HEK293 (cell line): ENCODE results near the gene ANAPC5.
A peak's percentile ranks its signal among the peaks of the same experiment; 100 is the strongest.

Experiments
- GLIS1 ChIP-seq: fragments of 450-650 bp; formaldehyde crosslinking; IDR thresholded peaks from 2 replicates; pipeline ENCODE4 v1.5.1; 2016; ENCODE audit warnings: missing biosample characterization, missing genetic modification characterization
- GLIS2 ChIP-seq: fragments of 450-650 bp; formaldehyde crosslinking; IDR thresholded peaks from 2 replicates; pipeline ENCODE4 v1.5.1; 2016; ENCODE audit warnings: missing biosample characterization, missing genetic modification characterization
- IKZF3 ChIP-seq: fragments of 450-650 bp; IDR thresholded peaks from 2 replicates; pipeline ENCODE4 v1.5.0; 2018; ENCODE audit warnings: missing biosample characterization, mild to moderate bottlenecking, missing genetic modification characterization, moderate library complexity
- MZF1 ChIP-seq: fragments of 450-650 bp; formaldehyde crosslinking; IDR thresholded peaks from 2 replicates; pipeline ENCODE4 v1.5.1; 2017; ENCODE audit warnings: missing biosample characterization, missing genetic modification characterization, borderline replicate concordance
- PRDM10 ChIP-seq: fragments of 450-650 bp; formaldehyde crosslinking; IDR thresholded peaks from 2 replicates; pipeline ENCODE4 v1.5.1; 2016; ENCODE audit warnings: missing biosample characterization, missing genetic modification characterization
- SCRT1 ChIP-seq: fragments of 450-650 bp; formaldehyde crosslinking; IDR thresholded peaks from 2 replicates; pipeline ENCODE4 v1.5.1; 2016; ENCODE audit warnings: missing biosample characterization, missing genetic modification characterization, borderline replicate concordance
- WT1 ChIP-seq: fragments of 450-650 bp; formaldehyde crosslinking; IDR thresholded peaks from 2 replicates; pipeline ENCODE4 v1.5.1; 2016; ENCODE audit warnings: missing biosample characterization, missing genetic modification characterization
- YY1 ChIP-seq: fragments of 450-650 bp; formaldehyde crosslinking; IDR thresholded peaks from 2 replicates; pipeline ENCODE4 v1.5.1; 2018; ENCODE audit warnings: missing biosample characterization, missing genetic modification characterization
- ZNF10 ChIP-seq: fragments of 450-650 bp; formaldehyde crosslinking; IDR thresholded peaks from 2 replicates; pipeline ENCODE4 v1.5.1; 2017; ENCODE audit warnings: missing biosample characterization, missing genetic modification characterization
- ZNF114 ChIP-seq: fragments of 450-650 bp; formaldehyde crosslinking; IDR thresholded peaks from 2 replicates; pipeline ENCODE4 v1.5.0; 2017; ENCODE audit warnings: missing biosample characterization, missing genetic modification characterization
- ZNF155 ChIP-seq: fragments of 450-650 bp; formaldehyde crosslinking; IDR thresholded peaks from 2 replicates; pipeline ENCODE4 v1.5.1; 2016; ENCODE audit warnings: missing biosample characterization, missing genetic modification characterization
- ZNF157 ChIP-seq: fragments of 450-650 bp; formaldehyde crosslinking; IDR thresholded peaks from 2 replicates; pipeline ENCODE4 v1.5.1; 2016; ENCODE audit warnings: missing biosample characterization, missing genetic modification characterization
- ZNF211 ChIP-seq: fragments of 450-650 bp; formaldehyde crosslinking; IDR thresholded peaks from 2 replicates; pipeline ENCODE4 v1.5.1; 2016; ENCODE audit warnings: low read depth, missing biosample characterization, missing genetic modification characterization
- ZNF221 ChIP-seq: fragments of 450-650 bp; formaldehyde crosslinking; IDR thresholded peaks from 2 replicates; pipeline ENCODE4 v1.5.1; 2017; ENCODE audit warnings: missing biosample characterization, missing genetic modification characterization, borderline replicate concordance
- ZNF302 ChIP-seq: fragments of 450-650 bp; formaldehyde crosslinking; IDR thresholded peaks from 2 replicates; pipeline ENCODE4 v1.5.1; 2016; ENCODE audit warnings: missing biosample characterization, missing genetic modification characterization, low read depth
- ZNF341 ChIP-seq: fragments of 450-650 bp; formaldehyde crosslinking; IDR thresholded peaks from 2 replicates; pipeline ENCODE4; 2016; ENCODE audit warnings: low read depth, missing biosample characterization, missing genetic modification characterization
- ZNF354C ChIP-seq: fragments of 450-650 bp; formaldehyde crosslinking; IDR thresholded peaks from 2 replicates; pipeline ENCODE4 v1.5.1; 2016; ENCODE audit warnings: missing biosample characterization, missing genetic modification characterization, low read depth, borderline replicate concordance
- ZNF426 ChIP-seq: fragments of 450-650 bp; formaldehyde crosslinking; IDR thresholded peaks from 2 replicates; pipeline ENCODE4 v1.5.1; 2017; ENCODE audit warnings: missing biosample characterization, missing genetic modification characterization, mild to moderate bottlenecking, inconsistent platforms, moderate library complexity
- ZNF48 ChIP-seq: fragments of 450-650 bp; formaldehyde crosslinking; IDR thresholded peaks from 2 replicates; pipeline ENCODE4 v1.5.1; 2016; ENCODE audit warnings: missing biosample characterization, missing genetic modification characterization
- ZNF510 ChIP-seq: fragments of 450-650 bp; formaldehyde crosslinking; IDR thresholded peaks from 2 replicates; pipeline ENCODE4 v1.5.1; 2018; ENCODE audit warnings: mild to moderate bottlenecking, missing genetic modification characterization, missing biosample characterization; ENCODE audit not compliant: insufficient replicate concordance
- ZNF518A ChIP-seq: fragments of 450-650 bp; formaldehyde crosslinking; conservative IDR thresholded peaks from 2 replicates; pipeline ENCODE4 v1.5.1; 2016; ENCODE audit warnings: low read depth, missing biosample characterization, missing genetic modification characterization
- ZNF529 ChIP-seq: fragments of 450-650 bp; formaldehyde crosslinking; IDR thresholded peaks from 2 replicates; pipeline ENCODE4 v1.5.1; 2017; ENCODE audit warnings: missing genetic modification characterization, missing biosample characterization; ENCODE audit not compliant: insufficient replicate concordance
- ZNF629 ChIP-seq: fragments of 450-650 bp; formaldehyde crosslinking; IDR thresholded peaks from 2 replicates; pipeline ENCODE4 v1.5.1; 2017; ENCODE audit warnings: missing biosample characterization, missing genetic modification characterization
- ZNF645 ChIP-seq: fragments of 450-650 bp; formaldehyde crosslinking; IDR thresholded peaks from 2 replicates; pipeline ENCODE4; 2016; ENCODE audit warnings: missing biosample characterization, missing genetic modification characterization
- ZNF704 ChIP-seq: fragments of 450-650 bp; formaldehyde crosslinking; IDR thresholded peaks from 2 replicates; pipeline ENCODE4 v1.5.1; 2016; ENCODE audit warnings: missing biosample characterization, missing genetic modification characterization
- ZNF830 ChIP-seq: fragments of 450-650 bp; IDR thresholded peaks from 2 replicates; pipeline ENCODE4 v1.5.0; 2018; ENCODE audit warnings: missing biosample characterization, missing genetic modification characterization, low read depth, mild to moderate bottlenecking, moderate library complexity

ANAPC5 gene

GRCh38 chr12:121296618-121297434, 55.4 kb downstream of the ANAPC5 start, which contains the start of gene CAMKK2 (continued):
- TF ChIP-seq ZNF302 (tag by site-specific recombination) (no peak), GLIS2 (peak; percentile 77), ZNF518A (tag by site-specific recombination) (no peak), ZNF10 (tag by site-specific recombination) (0 out of 2 replicates have a peak, but pooled peaks have one; percentile 48), ZNF704 (tag by site-specific recombination) (no peak), ZNF645 (no peak), ZNF48 (tag by site-specific recombination) (no peak), IKZF3 (tag by site-specific recombination) (peak; percentile 14; the same call in 1 of the 2 replicates), ZNF211 (tag by site-specific recombination) (no peak), YY1 (tag by site-specific recombination) (no peak), GLIS1 (tag by site-specific recombination) (peak; percentile 47; the same call in 1 of the 2 replicates), ZNF529 (no peak), ZNF221 (tag by site-specific recombination) (no peak), ZNF341 (no peak), ZNF629 (tag by site-specific recombination) (no peak), ZNF114 (no peak), ZNF830 (no peak), ZNF426 (tag by site-specific recombination) (no peak), ZNF510 (tag by site-specific recombination) (no peak), PRDM10 (peak; percentile 73; the same call in 1 of the 2 replicates), ZNF155 (tag by site-specific recombination) (no peak), MZF1 (no peak), SCRT1 (no peak), ZNF354C (tag by site-specific recombination) (no peak), WT1 (tag by site-specific recombination) (peak; percentile 51; the same call in 1 of the 2 replicates), ZNF157 (no peak)
